Measurements from ENCODE around the gene TMEM244.

The TMEM244 gene, protein sequence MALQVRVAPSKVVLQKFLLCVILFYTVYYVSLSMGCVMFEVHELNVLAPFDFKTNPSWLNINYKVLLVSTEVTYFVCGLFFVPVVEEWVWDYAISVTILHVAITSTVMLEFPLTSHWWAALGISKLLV

DNA sequence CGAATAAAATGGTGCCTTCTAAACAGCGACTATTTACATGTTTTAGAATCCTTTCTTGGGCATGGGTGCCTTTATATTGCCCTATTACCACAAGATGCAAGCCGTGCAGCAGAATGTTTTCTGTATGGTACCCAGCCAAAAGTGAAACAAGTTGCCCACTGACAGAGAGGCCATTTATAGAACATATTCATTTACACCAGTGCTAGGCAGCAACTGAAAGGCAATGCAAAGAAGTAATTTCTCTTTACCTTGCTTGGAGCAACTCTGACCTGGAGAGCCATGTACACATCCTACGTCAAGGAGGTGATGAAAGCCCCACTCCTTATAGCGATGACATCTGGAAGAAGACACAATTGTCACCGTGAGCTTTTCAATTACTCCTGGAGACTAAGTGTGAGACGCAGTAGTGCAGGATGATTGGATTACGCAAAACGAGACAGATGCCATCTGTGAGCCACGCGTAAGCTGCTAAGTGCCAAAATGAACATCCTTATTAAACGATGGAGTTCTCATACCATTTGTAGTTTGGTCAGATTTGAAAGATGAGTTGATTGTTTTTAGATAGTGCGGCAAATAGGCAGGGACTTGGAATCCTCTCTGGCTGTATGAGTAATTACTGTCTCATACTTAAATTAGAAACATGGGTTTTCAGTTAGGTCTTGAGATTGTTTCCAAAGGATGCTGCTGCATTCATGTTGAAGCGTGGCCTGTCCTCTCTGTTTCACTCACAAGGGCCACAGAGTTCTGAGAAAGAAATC is at the start of gene TMEM244:
TMEM244 (minus strand) TSS at position 408 of the 758 bp plus-strand sequence; CDS start at position 281, 127 bp downstream.
- no peaks in the 10 kb centered on the region for H3K9me3 ChIP-seq (ENCODE audit: insufficient read depth, low read length)
- no peaks in the 10 kb centered on the region for H3K36me3 ChIP-seq (replicated peaks; ENCODE audit: low read depth, low read length)
- H4K20me1 ChIP-seq (ENCODE audit: insufficient read depth, low read length): no peaks in the 10 kb centered on the region
- TF ChIP-seq, protein P1, sequence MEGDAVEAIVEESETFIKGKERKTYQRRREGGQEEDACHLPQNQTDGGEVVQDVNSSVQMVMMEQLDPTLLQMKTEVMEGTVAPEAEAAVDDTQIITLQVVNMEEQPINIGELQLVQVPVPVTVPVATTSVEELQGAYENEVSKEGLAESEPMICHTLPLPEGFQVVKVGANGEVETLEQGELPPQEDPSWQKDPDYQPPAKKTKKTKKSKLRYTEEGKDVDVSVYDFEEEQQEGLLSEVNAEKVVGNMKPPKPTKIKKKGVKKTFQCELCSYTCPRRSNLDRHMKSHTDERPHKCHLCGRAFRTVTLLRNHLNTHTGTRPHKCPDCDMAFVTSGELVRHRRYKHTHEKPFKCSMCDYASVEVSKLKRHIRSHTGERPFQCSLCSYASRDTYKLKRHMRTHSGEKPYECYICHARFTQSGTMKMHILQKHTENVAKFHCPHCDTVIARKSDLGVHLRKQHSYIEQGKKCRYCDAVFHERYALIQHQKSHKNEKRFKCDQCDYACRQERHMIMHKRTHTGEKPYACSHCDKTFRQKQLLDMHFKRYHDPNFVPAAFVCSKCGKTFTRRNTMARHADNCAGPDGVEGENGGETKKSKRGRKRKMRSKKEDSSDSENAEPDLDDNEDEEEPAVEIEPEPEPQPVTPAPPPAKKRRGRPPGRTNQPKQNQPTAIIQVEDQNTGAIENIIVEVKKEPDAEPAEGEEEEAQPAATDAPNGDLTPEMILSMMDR (IDR thresholded peaks at IDR 0.05; ENCODE audit: low read depth, low read length): no peak
- no peak for TF ChIP-seq EZH2phosphoT487 (IDR thresholded peaks at IDR 0.05; ENCODE audit: low read depth)
- H3K4me2 ChIP-seq (ENCODE audit: low read length): no peak within 1 kb of the TSS
- H3K79me2 ChIP-seq (ENCODE audit: low read length): no peaks in the 10 kb centered on the region
- no peak within 1 kb of the TSS for H2AFZ ChIP-seq (ENCODE audit: low read depth, low read length)
- H3K27ac ChIP-seq (ENCODE audit: low read length): no peak within 1 kb of the TSS
- no peak within 1 kb of the TSS for H3K9ac ChIP-seq (ENCODE audit: low read length)
- peaks cover 2% of the 10 kb centered on the region; the same call in 1 of the 2 replicates for H3K4me1 ChIP-seq (ENCODE audit: low read length)
- H3K27me3 ChIP-seq (ENCODE audit: low read depth, low read length): no peaks in the 10 kb centered on the region
- no peak within 1 kb of the TSS for H3K4me3 ChIP-seq (ENCODE audit: low read length)

DNA sequence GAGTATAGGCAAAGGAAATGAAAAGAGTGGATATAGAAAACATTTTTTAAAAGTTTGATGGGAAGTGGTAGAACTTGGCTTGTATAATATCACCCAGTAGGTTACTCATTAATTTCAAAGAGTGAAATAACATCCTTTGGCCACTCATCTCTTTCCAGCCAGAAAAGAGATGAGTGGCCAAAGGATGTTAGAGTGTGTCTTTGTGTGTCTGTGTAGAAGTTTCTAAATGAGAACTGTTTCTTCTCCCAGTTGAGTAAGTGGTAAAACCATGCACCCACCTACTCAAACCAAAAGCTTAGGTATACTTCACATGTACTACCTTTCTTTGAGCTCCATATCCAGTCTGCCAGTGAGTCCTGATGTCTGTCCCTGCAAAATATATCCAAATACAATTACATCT is 47.7 kb upstream of the TMEM244 start:
- Histone ChIP-seq H3K36me3 (replicated peaks; ENCODE audit: low read depth, low read length) (no peaks in the 10 kb centered on the region), H4K20me1 (ENCODE audit: insufficient read depth, low read length) (no peaks in the 10 kb centered on the region), H3K4me3 (ENCODE audit: low read length) (no peak overlapping the region), H3K9ac (ENCODE audit: low read length) (no peak overlapping the region), H3K79me2 (ENCODE audit: low read length) (no peaks in the 10 kb centered on the region), H3K27me3 (ENCODE audit: low read depth, low read length) (no peaks in the 10 kb centered on the region), H3K4me1 (ENCODE audit: low read length) (peaks cover 26% of the 10 kb centered on the region), H3K9me3 (ENCODE audit: insufficient read depth, low read length) (no peaks in the 10 kb centered on the region), H2AFZ (ENCODE audit: low read depth, low read length) (no peak overlapping the region), H3K27ac (ENCODE audit: low read length) (no peak overlapping the region), H3K4me2 (ENCODE audit: low read length) (no peak overlapping the region)
- TF ChIP-seq EZH2phosphoT487 (IDR thresholded peaks at IDR 0.05; ENCODE audit: low read depth): no peak
- TF ChIP-seq, protein P1 (IDR thresholded peaks at IDR 0.05; ENCODE audit: low read depth, low read length): no peak

DNA sequence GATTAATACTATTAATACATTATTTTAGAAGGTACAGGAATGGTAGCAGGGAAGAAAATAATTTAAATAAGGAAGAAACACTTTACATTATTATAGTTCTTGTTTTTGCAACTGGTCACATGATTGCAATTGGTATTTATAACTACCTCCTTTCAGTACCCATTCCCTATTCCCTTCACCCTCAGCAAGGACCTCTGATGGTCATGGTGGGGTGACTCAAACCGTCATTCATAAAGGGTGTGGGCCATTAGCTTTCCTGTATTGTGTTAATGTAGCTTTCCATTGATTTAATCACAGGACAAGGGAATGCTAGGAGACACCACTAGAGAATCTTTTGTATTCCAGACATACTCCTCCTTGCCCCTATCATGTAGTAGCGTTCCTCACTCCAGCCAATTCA is 47.2 kb upstream of the TMEM244 start:
- TF ChIP-seq, protein P1 (IDR thresholded peaks at IDR 0.05; ENCODE audit: low read depth, low read length): no peak
- TF ChIP-seq EZH2phosphoT487 (IDR thresholded peaks at IDR 0.05; ENCODE audit: low read depth): no peak
- H3K79me2 ChIP-seq (ENCODE audit: low read length): no peaks in the 10 kb centered on the region
- no peak overlapping the region for H3K9ac ChIP-seq (ENCODE audit: low read length)
- H3K4me2 ChIP-seq (ENCODE audit: low read length): no peak overlapping the region
- no peak overlapping the region for H3K4me3 ChIP-seq (ENCODE audit: low read length)
- no peaks in the 10 kb centered on the region for H3K27me3 ChIP-seq (ENCODE audit: low read depth, low read length)
- no peak overlapping the region for H3K27ac ChIP-seq (ENCODE audit: low read length)
- no peaks in the 10 kb centered on the region for H3K36me3 ChIP-seq (replicated peaks; ENCODE audit: low read depth, low read length)
- H3K4me1 ChIP-seq (ENCODE audit: low read length): peaks cover 26% of the 10 kb centered on the region
- no peaks in the 10 kb centered on the region for H3K9me3 ChIP-seq (ENCODE audit: insufficient read depth, low read length)
- H4K20me1 ChIP-seq (ENCODE audit: insufficient read depth, low read length): no peaks in the 10 kb centered on the region
- no peak overlapping the region for H2AFZ ChIP-seq (ENCODE audit: low read depth, low read length)

DNA sequence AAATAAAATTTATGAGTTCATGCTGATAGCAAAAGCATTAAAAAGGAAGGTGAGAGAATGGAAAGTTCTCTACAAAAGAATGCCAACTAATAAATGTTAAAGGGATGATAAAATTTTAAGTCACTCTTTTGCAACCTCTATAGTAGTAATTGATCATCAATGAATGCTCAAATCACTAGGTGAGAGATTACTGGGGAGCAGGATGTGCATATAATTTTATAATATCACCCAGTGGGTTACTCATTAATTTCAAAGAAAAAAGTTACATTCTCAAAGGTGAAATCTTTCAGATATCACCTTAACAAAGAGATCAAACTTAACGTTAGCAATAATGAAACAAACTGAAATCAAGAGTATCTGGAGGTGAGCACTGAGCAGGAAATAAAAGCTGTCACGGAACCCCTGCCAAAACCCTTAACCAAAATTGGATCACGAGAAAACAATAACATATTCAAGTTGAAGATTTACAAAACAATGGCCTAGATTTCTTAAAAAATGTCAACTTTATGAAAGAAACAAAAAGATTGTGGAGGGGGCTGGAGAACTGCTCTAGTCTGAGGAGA is 45.5 kb upstream of the TMEM244 start:
- Histone ChIP-seq H3K27me3 (ENCODE audit: low read depth, low read length) (no peaks in the 10 kb centered on the region), H3K27ac (ENCODE audit: low read length) (no peak overlapping the region), H3K9ac (ENCODE audit: low read length) (no peak overlapping the region), H3K79me2 (ENCODE audit: low read length) (no peaks in the 10 kb centered on the region), H3K4me3 (ENCODE audit: low read length) (no peak overlapping the region), H3K4me1 (ENCODE audit: low read length) (peaks cover 34% of the 10 kb centered on the region), H3K9me3 (ENCODE audit: insufficient read depth, low read length) (no peaks in the 10 kb centered on the region), H4K20me1 (ENCODE audit: insufficient read depth, low read length) (no peaks in the 10 kb centered on the region), H3K36me3 (replicated peaks; ENCODE audit: low read depth, low read length) (no peaks in the 10 kb centered on the region), H2AFZ (ENCODE audit: low read depth, low read length) (peak overlapping the region; percentile 57), H3K4me2 (ENCODE audit: low read length) (peak overlapping the region; percentile 31)
- TF ChIP-seq, protein P1 (IDR thresholded peaks at IDR 0.05; ENCODE audit: low read depth, low read length): no peak
- TF ChIP-seq EZH2phosphoT487 (IDR thresholded peaks at IDR 0.05; ENCODE audit: low read depth): no peak

All from OCI-LY3 (cell line).